OCI-LY3 (cell line): ENCODE data around the gene F8.

Experiments
- H2AFZ ChIP-seq: fragments of 200-600, 300-600 bp; shearing (Covaris generic); 2 replicates; pipeline ENCODE4 v1.6.0; 2014; ENCODE audit warnings: antibody characterized with exemption, low read depth, low read length
- H3K27ac ChIP-seq: fragments of 200-600, 300-600 bp; sonication (generic); 2 replicates; pipeline ENCODE4 v1.5.1; 2014; ENCODE audit warnings: mild to moderate bottlenecking, low read length, moderate library complexity, mixed read lengths
- H3K27me3 ChIP-seq: fragments of 200-600, 300-600 bp; sonication (generic); 2 replicates; pipeline ENCODE4 v1.6.1; 2014; ENCODE audit warnings: low read depth, low read length, mixed read lengths
- H3K36me3 ChIP-seq: fragments of 200-600, 300-600 bp; sonication (generic); replicated peaks from 2 replicates; pipeline ENCODE3; 2014; ENCODE audit warnings: low read depth, low read length, mixed read lengths
- H3K4me1 ChIP-seq: fragments of 300-600, 200-600 bp; sonication (generic); 2 replicates; pipeline ENCODE4 v1.6.1; 2014; ENCODE audit warnings: low read length, mixed read lengths
- H3K4me2 ChIP-seq: fragments of 200-600, 300-600 bp; sonication (generic); 2 replicates; pipeline ENCODE4 v1.6.1; 2014; ENCODE audit warnings: low read length, mixed read lengths
- H3K4me3 ChIP-seq: fragments of 300-600, 200-600 bp; sonication (generic); 2 replicates; pipeline ENCODE4 v1.5.1; 2014; ENCODE audit warnings: antibody characterized with exemption, mild to moderate bottlenecking, low read length, moderate library complexity
- H3K79me2 ChIP-seq: fragments of 300-600, 200-600 bp; shearing (Covaris generic); 2 replicates; pipeline ENCODE4 v1.6.1; 2014; ENCODE audit warnings: mild to moderate bottlenecking, low read length, mixed read lengths
- H3K9ac ChIP-seq: fragments of 300-600, 200-600 bp; shearing (Covaris generic); 2 replicates; pipeline ENCODE4 v1.6.0; 2014; ENCODE audit warnings: mild to moderate bottlenecking, low read length, moderate library complexity
- H3K9me3 ChIP-seq: fragments of 200-600, 300-600 bp; shearing (Covaris generic); 2 replicates; pipeline ENCODE4 v1.6.1; 2014; ENCODE audit warnings: low read length, mixed read lengths; ENCODE audit not compliant: insufficient read depth
- H4K20me1 ChIP-seq: fragments of 200-600, 300-600 bp; sonication (generic); 2 replicates; pipeline ENCODE4 v1.6.1; 2016; ENCODE audit warnings: low read length, mixed read lengths; ENCODE audit not compliant: insufficient read depth
- CTCF ChIP-seq: fragments of 200-600, 300-600 bp; sonication (generic); IDR thresholded peaks from 2 replicates; pipeline ENCODE4 v1.5.1; 2014; ENCODE audit warnings: antibody characterized with exemption, low read length, low read depth
- EZH2phosphoT487 ChIP-seq: fragments of 200-600 bp; shearing (Covaris generic); IDR thresholded peaks from 2 replicates; pipeline ENCODE4 v1.6.1; 2018; ENCODE audit warnings: antibody characterized with exemption, mixed run types, low read depth

Gene F8

GRCh38 chrX:154987940-154988339, 34.6 kb downstream of the F8 start:
- Histone ChIP-seq H3K4me3 (no peak overlapping the region), H3K79me2 (no peaks in the 10 kb centered on the region), H3K27ac (no peak overlapping the region), H4K20me1 (no peaks in the 10 kb centered on the region), H3K9ac (no peak overlapping the region), H3K27me3 (no peaks in the 10 kb centered on the region), H3K36me3 (no peaks in the 10 kb centered on the region), H3K9me3 (no peaks in the 10 kb centered on the region), H2AFZ (no peak overlapping the region), H3K4me2 (no peak overlapping the region), H3K4me1 (peaks cover 13% of the 10 kb centered on the region)
- TF ChIP-seq EZH2phosphoT487 (no peak), CTCF (no peak)

- H3K79me2 ChIP-seq: no peaks in the 10 kb centered on the region
- no peak overlapping the region for H3K4me2 ChIP-seq
- no peak overlapping the region for H3K4me3 ChIP-seq
- no peaks in the 10 kb centered on the region for H3K36me3 ChIP-seq
- H3K27ac ChIP-seq: no peak overlapping the region
- H3K9me3 ChIP-seq: no peaks in the 10 kb centered on the region
- TF ChIP-seq CTCF: peak; percentile 31
- no peak for TF ChIP-seq EZH2phosphoT487
- H3K27me3 ChIP-seq: no peaks in the 10 kb centered on the region
- H2AFZ ChIP-seq: no peak overlapping the region
- no peaks in the 10 kb centered on the region for H4K20me1 ChIP-seq
- no peak overlapping the region for H3K9ac ChIP-seq
- peaks cover 13% of the 10 kb centered on the region for H3K4me1 ChIP-seq
Measured at GRCh38 chrX:154986826-154987575, 35.5 kb downstream of the F8 start.

GRCh38 chrX:154981116-154981411, 41.5 kb downstream of the F8 start:
- H3K4me3 ChIP-seq: peak overlapping the region; percentile 79
- no peaks in the 10 kb centered on the region for H3K79me2 ChIP-seq
- no peaks in the 10 kb centered on the region for H3K36me3 ChIP-seq
- H4K20me1 ChIP-seq: no peaks in the 10 kb centered on the region
- no peaks in the 10 kb centered on the region for H3K9me3 ChIP-seq
- no peak overlapping the region for H3K27ac ChIP-seq
- no peak for TF ChIP-seq CTCF
- no peak for TF ChIP-seq EZH2phosphoT487
- peak overlapping the region; percentile 54 for H3K9ac ChIP-seq
- H3K4me1 ChIP-seq: peaks cover 13% of the 10 kb centered on the region
- H2AFZ ChIP-seq: peak overlapping the region; percentile 91
- H3K4me2 ChIP-seq: peak overlapping the region; percentile 94
- H3K27me3 ChIP-seq: no peaks in the 10 kb centered on the region

- Histone ChIP-seq H3K9ac (peak overlapping the region; percentile 54), H3K4me3 (peak overlapping the region; percentile 79), H3K36me3 (no peaks in the 10 kb centered on the region), H2AFZ (peak overlapping the region; percentile 91), H3K9me3 (no peaks in the 10 kb centered on the region), H4K20me1 (no peaks in the 10 kb centered on the region), H3K4me2 (peak overlapping the region; percentile 94), H3K27me3 (no peaks in the 10 kb centered on the region), H3K27ac (no peak overlapping the region), H3K4me1 (peaks cover 13% of the 10 kb centered on the region), H3K79me2 (no peaks in the 10 kb centered on the region)
- TF ChIP-seq EZH2phosphoT487: no peak
- TF ChIP-seq CTCF: peak; percentile 75
Measured at GRCh38 chrX:154980330-154981115, 42.0 kb downstream of the F8 start.
